Measurements from ENCODE around the gene LMO7.

LMO7 gene

GRCh38 chr13:75818179-75818967 lies 182.2 kb downstream of the LMO7 start:
- H3K4me2 ChIP-seq (ENCODE audit: low read length, poor library complexity, severe bottlenecking), result no peak overlapping the region
- DNase-seq, result no peak
- H2BK120ac ChIP-seq (ENCODE audit: low read depth, low read length), result no peak overlapping the region
- H3K27me3 ChIP-seq (ENCODE audit: control insufficient read depth in 1 of 2, insufficient read depth in 1 of 2, low read length in 2 of 2), result no peaks in the 10 kb centered on the region
- no peak overlapping the region for H3K18ac ChIP-seq (ENCODE audit: low read depth in 1 of 2, low read length in 2 of 2)
- H3K14ac ChIP-seq (ENCODE audit: low read length in 2 of 2), result no peak overlapping the region
- H3K9me3 ChIP-seq (ENCODE audit: control insufficient read depth, low read length), result no peaks in the 10 kb centered on the region
- H4K8ac ChIP-seq (ENCODE audit: low read length), result no peak overlapping the region
- no peak overlapping the region for H2AFZ ChIP-seq (ENCODE audit: low read depth, low read length)
- no peak overlapping the region for H4K91ac ChIP-seq (ENCODE audit: low read length)
- no peaks in the 10 kb centered on the region for H3K4me1 ChIP-seq (ENCODE audit: control insufficient read depth, insufficient read depth, low read depth, low read length)
- 90% methylated on average over 8 of the region's 9 CpGs for WGBS
- no peak overlapping the region for H3K9ac ChIP-seq (ENCODE audit: low read length)
- no peak overlapping the region for H2BK5ac ChIP-seq (ENCODE audit: low read depth, low read length, poor library complexity, severe bottlenecking)
- H2AK5ac ChIP-seq (ENCODE audit: low read length, severe bottlenecking), result no peak overlapping the region
- peaks cover 6% of the 10 kb centered on the region for H3K79me1 ChIP-seq (replicated peaks; ENCODE audit: low read length, poor library complexity, severe bottlenecking)
- H3K23ac ChIP-seq (ENCODE audit: low read length in 2 of 2), result no peak overlapping the region
- H3K36me3 ChIP-seq (ENCODE audit: control insufficient read depth in 1 of 2, insufficient read depth in 2 of 2, low read depth in 1 of 2, low read length in 2 of 2), result peaks cover 8 to 57% of the 10 kb centered on the region in 2 experiments
- H3K4ac ChIP-seq (ENCODE audit: low read depth in 1 of 2, low read length in 2 of 2), result no peak overlapping the region
- no peak overlapping the region for H3K27ac ChIP-seq (ENCODE audit: low read length, poor library complexity, severe bottlenecking)
- H2BK12ac ChIP-seq (ENCODE audit: low read length in 2 of 2), result no peak overlapping the region
- H3K4me3 ChIP-seq (ENCODE audit: insufficient read depth in 1 of 2, low read depth in 1 of 2, low read length in 2 of 2), result no peak overlapping the region
- H2BK15ac ChIP-seq (ENCODE audit: low read depth, poor library complexity, severe bottlenecking), result no peak overlapping the region

- H3K4ac ChIP-seq (ENCODE audit: low read depth in 1 of 2, low read length in 2 of 2), result no peak overlapping the region
- no peak overlapping the region for H2BK5ac ChIP-seq (ENCODE audit: low read depth, low read length, poor library complexity, severe bottlenecking)
- H3K9me3 ChIP-seq (ENCODE audit: control insufficient read depth, low read length), result no peaks in the 10 kb centered on the region
- no peak overlapping the region for H3K4me3 ChIP-seq (ENCODE audit: insufficient read depth in 1 of 2, low read depth in 1 of 2, low read length in 2 of 2)
- H2AK5ac ChIP-seq (ENCODE audit: low read length, severe bottlenecking), result no peak overlapping the region
- H2AFZ ChIP-seq (ENCODE audit: low read depth, low read length), result no peak overlapping the region
- H4K8ac ChIP-seq (ENCODE audit: low read length), result no peak overlapping the region
- H3K79me1 ChIP-seq (replicated peaks; ENCODE audit: low read length, poor library complexity, severe bottlenecking), result peaks cover 3% of the 10 kb centered on the region
- no peak overlapping the region for H2BK15ac ChIP-seq (ENCODE audit: low read depth, poor library complexity, severe bottlenecking)
- no peak overlapping the region for H2BK12ac ChIP-seq (ENCODE audit: low read length in 2 of 2)
- no peak overlapping the region for H4K91ac ChIP-seq (ENCODE audit: low read length)
- H3K9ac ChIP-seq (ENCODE audit: low read length), result no peak overlapping the region
- WGBS, result 100% methylated on average over 4 of the region's 5 CpGs
- H3K4me2 ChIP-seq (ENCODE audit: low read length, poor library complexity, severe bottlenecking), result no peak overlapping the region
- no peak overlapping the region for H3K23ac ChIP-seq (ENCODE audit: low read length in 2 of 2)
- DNase-seq, result no peak
- H3K4me1 ChIP-seq (ENCODE audit: control insufficient read depth, insufficient read depth, low read depth, low read length), result no peaks in the 10 kb centered on the region
- no peak overlapping the region for H3K27ac ChIP-seq (ENCODE audit: low read length, poor library complexity, severe bottlenecking)
- H3K14ac ChIP-seq (ENCODE audit: low read length in 2 of 2), result no peak overlapping the region
- no peak overlapping the region for H2BK120ac ChIP-seq (ENCODE audit: low read depth, low read length)
- H3K36me3 ChIP-seq (ENCODE audit: control insufficient read depth in 1 of 2, insufficient read depth in 2 of 2, low read depth in 1 of 2, low read length in 2 of 2), result peaks cover 8 to 62% of the 10 kb centered on the region in 2 experiments
- no peaks in the 10 kb centered on the region for H3K27me3 ChIP-seq (ENCODE audit: control insufficient read depth in 1 of 2, insufficient read depth in 1 of 2, low read length in 2 of 2)
- H3K18ac ChIP-seq (ENCODE audit: low read depth in 1 of 2, low read length in 2 of 2), result no peak overlapping the region
Observed at GRCh38 chr13:75818968-75819225, 182.8 kb downstream of the LMO7 start.

GRCh38 chr13:75825161-75825560 lies 189.0 kb downstream of the LMO7 start:
- Histone ChIP-seq H3K18ac (ENCODE audit: low read depth in 1 of 2, low read length in 2 of 2) (no peak overlapping the region), H2AK5ac (ENCODE audit: low read length, severe bottlenecking) (no peak overlapping the region), H2BK15ac (ENCODE audit: low read depth, poor library complexity, severe bottlenecking) (no peak overlapping the region), H3K4ac (ENCODE audit: low read depth in 1 of 2, low read length in 2 of 2) (no peak overlapping the region), H3K27ac (ENCODE audit: low read length, poor library complexity, severe bottlenecking) (no peak overlapping the region), H4K8ac (ENCODE audit: low read length) (no peak overlapping the region), H2BK120ac (ENCODE audit: low read depth, low read length) (no peak overlapping the region), H3K27me3 (ENCODE audit: control insufficient read depth in 1 of 2, insufficient read depth in 1 of 2, low read length in 2 of 2) (no peaks in the 10 kb centered on the region), H2BK5ac (ENCODE audit: low read depth, low read length, poor library complexity, severe bottlenecking) (no peak overlapping the region), H3K4me3 (ENCODE audit: insufficient read depth in 1 of 2, low read depth in 1 of 2, low read length in 2 of 2) (no peak overlapping the region), H3K36me3 (ENCODE audit: control insufficient read depth in 1 of 2, insufficient read depth in 2 of 2, low read depth in 1 of 2, low read length in 2 of 2) (peaks cover 12 to 57% of the 10 kb centered on the region in 2 experiments), H3K23ac (ENCODE audit: low read length in 2 of 2) (no peak overlapping the region), H2BK12ac (ENCODE audit: low read length in 2 of 2) (no peak overlapping the region), H3K4me2 (ENCODE audit: low read length, poor library complexity, severe bottlenecking) (no peak overlapping the region), H3K9ac (ENCODE audit: low read length) (no peak overlapping the region), H4K91ac (ENCODE audit: low read length) (no peak overlapping the region), H2AFZ (ENCODE audit: low read depth, low read length) (no peak overlapping the region), H3K9me3 (ENCODE audit: control insufficient read depth, low read length) (no peaks in the 10 kb centered on the region), H3K14ac (ENCODE audit: low read length in 2 of 2) (no peak overlapping the region), H3K79me1 (replicated peaks; ENCODE audit: low read length, poor library complexity, severe bottlenecking) (peaks cover 21% of the 10 kb centered on the region), H3K4me1 (ENCODE audit: control insufficient read depth, insufficient read depth, low read depth, low read length) (no peaks in the 10 kb centered on the region)
- no peak for DNase-seq
- 93% methylated on average over 4 of the region's 4 CpGs for WGBS

- H2BK120ac ChIP-seq (ENCODE audit: low read depth, low read length), result no peak overlapping the region
- H2AFZ ChIP-seq (ENCODE audit: low read depth, low read length), result no peak overlapping the region
- no peak overlapping the region for H3K4ac ChIP-seq (ENCODE audit: low read depth in 1 of 2, low read length in 2 of 2)
- no peaks in the 10 kb centered on the region for H3K27me3 ChIP-seq (ENCODE audit: control insufficient read depth in 1 of 2, insufficient read depth in 1 of 2, low read length in 2 of 2)
- no peak overlapping the region for H4K91ac ChIP-seq (ENCODE audit: low read length)
- H3K14ac ChIP-seq (ENCODE audit: low read length in 2 of 2), result no peak overlapping the region
- H3K27ac ChIP-seq (ENCODE audit: low read length, poor library complexity, severe bottlenecking), result no peak overlapping the region
- H3K4me1 ChIP-seq (ENCODE audit: control insufficient read depth, insufficient read depth, low read depth, low read length), result no peaks in the 10 kb centered on the region
- no peak overlapping the region for H3K9ac ChIP-seq (ENCODE audit: low read length)
- H2BK15ac ChIP-seq (ENCODE audit: low read depth, poor library complexity, severe bottlenecking), result no peak overlapping the region
- no peak overlapping the region for H3K18ac ChIP-seq (ENCODE audit: low read depth in 1 of 2, low read length in 2 of 2)
- peaks cover 12 to 55% of the 10 kb centered on the region in 2 experiments for H3K36me3 ChIP-seq (ENCODE audit: control insufficient read depth in 1 of 2, insufficient read depth in 2 of 2, low read depth in 1 of 2, low read length in 2 of 2)
- no peak overlapping the region for H3K4me3 ChIP-seq (ENCODE audit: insufficient read depth in 1 of 2, low read depth in 1 of 2, low read length in 2 of 2)
- no peaks in the 10 kb centered on the region for H3K9me3 ChIP-seq (ENCODE audit: control insufficient read depth, low read length)
- no peak overlapping the region for H2BK5ac ChIP-seq (ENCODE audit: low read depth, low read length, poor library complexity, severe bottlenecking)
- H2BK12ac ChIP-seq (ENCODE audit: low read length in 2 of 2), result no peak overlapping the region
- 100% methylated on average over 2 of the region's 2 CpGs for WGBS
- peaks cover 24% of the 10 kb centered on the region for H3K79me1 ChIP-seq (replicated peaks; ENCODE audit: low read length, poor library complexity, severe bottlenecking)
- no peak overlapping the region for H2AK5ac ChIP-seq (ENCODE audit: low read length, severe bottlenecking)
- H4K8ac ChIP-seq (ENCODE audit: low read length), result no peak overlapping the region
- no peak overlapping the region for H3K4me2 ChIP-seq (ENCODE audit: low read length, poor library complexity, severe bottlenecking)
- DNase-seq, result no peak
- no peak overlapping the region for H3K23ac ChIP-seq (ENCODE audit: low read length in 2 of 2)
Observed at GRCh38 chr13:75825594-75825993, 189.5 kb downstream of the LMO7 start.
